Vagina (tissue), 2 donors: ENCODE measurements around the gene TMEM107. TPM values are rescaled to one million over a fixed set of nuclear protein-coding genes. Genes with fewer than 3 reads are reported as not detected.

Experiments
- DNase-seq, 2 donors: peaks; one replicate each; pipeline ENCODE4 v3.0.0-alpha.2; 2017; ENCODE audit errors: extremely low spot score in 2 of 2
- H3K27ac ChIP-seq: fragments of 200-600 bp; sonication (generic); one replicate; pipeline ENCODE4 v1.5.1; 2019
- H3K27me3 ChIP-seq: fragments of 200-600 bp; sonication (generic); one replicate; pipeline ENCODE4 v1.5.1; 2019
- H3K36me3 ChIP-seq, 2 donors: fragments of 200-600 bp; sonication (generic); one replicate each; pipeline ENCODE4 v1.5.1; 2017 to 2019
- H3K4me1 ChIP-seq: fragments of 200-600 bp; sonication (generic); one replicate; pipeline ENCODE4 v1.5.1; 2019
- H3K4me3 ChIP-seq, 2 donors: fragments of 200-600 bp; sonication (generic); 1 replicate in 1 of 2; 2 replicates in 1 of 2; pipeline ENCODE4 v1.5.1; 2016 to 2019
- H3K9me3 ChIP-seq: fragments of 200-600 bp; sonication (generic); one replicate; pipeline ENCODE4 v1.5.1; 2019
- CTCF ChIP-seq, 3 experiments: fragments of 450-650 bp in 2 of 3; fragments of 200-600 bp in 1 of 3; sonication (generic) in 1 of 3; IDR thresholded peaks; one replicate each; pipeline ENCODE4 v1.5.1; 2017 to 2019; ENCODE audit warnings: antibody characterized with exemption in 3 of 3, mild to moderate bottlenecking in 2 of 3, moderate library complexity in 2 of 3
- POLR2A ChIP-seq, 2 donors: fragments of 450-650 bp; IDR thresholded peaks; one replicate each; pipeline ENCODE4 v1.6.1; 2017; ENCODE audit warnings: antibody characterized with exemption in 2 of 2, mild to moderate bottlenecking in 2 of 2, moderate library complexity in 2 of 2
- POLR2AphosphoS5 ChIP-seq, 2 donors: sonication (generic); formaldehyde crosslinking; IDR thresholded peaks; one replicate each; pipeline ENCODE4 v1.9.0; 2017; ENCODE audit warnings: antibody characterized with exemption in 2 of 2, mild to moderate bottlenecking in 2 of 2, low read depth in 1 of 2; ENCODE audit not compliant: insufficient read depth in 1 of 2
- intact Hi-C: fragments of 100-400 bp; cut with DNase I; formaldehyde crosslinking; loops from one replicate; pipeline ENCODE4 v1.15.1; 2023
- total RNA-seq: library from RNA; depleted of rRNA; stranded (reverse); fragments of >200 nt; gene quantifications from one replicate; pipeline ENCODE4 v1.2.3, GENCODE V29; 2016

TMEM107 gene
- total RNA-seq, 1 donor from 2014 or later = 20.6 TPM

DNA sequence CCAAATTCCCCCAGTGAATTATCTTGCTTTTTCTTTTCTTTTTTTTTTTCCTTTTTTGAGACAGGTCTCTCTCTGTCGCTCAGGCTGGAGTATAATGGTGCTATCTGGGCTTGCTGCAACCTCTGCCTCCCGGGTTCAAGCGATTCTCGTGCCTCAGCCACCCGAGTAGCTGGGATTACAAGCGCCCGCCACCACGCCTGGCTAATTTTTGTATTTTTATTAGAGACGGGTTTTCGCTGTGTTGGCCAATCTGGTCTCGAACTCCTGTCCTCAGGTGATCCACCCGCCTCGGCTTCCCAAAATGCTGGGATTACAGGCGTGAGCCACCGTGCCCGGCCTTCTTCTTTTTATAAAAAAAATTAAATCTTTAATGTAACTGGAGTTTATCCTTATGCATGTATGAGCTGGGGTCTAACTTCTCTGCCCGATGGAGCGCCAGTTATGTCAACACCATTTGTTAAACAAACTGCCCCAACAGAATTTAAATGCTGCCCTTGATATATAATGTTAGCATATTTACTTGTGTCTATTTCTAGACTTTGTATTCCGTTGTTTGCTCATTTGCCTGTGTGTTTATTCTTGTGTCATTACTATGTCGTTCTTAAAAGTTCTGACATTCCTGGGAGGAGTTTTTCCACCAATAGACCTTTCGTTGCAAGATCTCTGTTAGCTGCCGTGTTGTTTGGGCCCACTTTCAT is 34.7 kb upstream of the TMEM107 start:
- peak overlapping the region; percentile 57 to 60 for H3K4me3 ChIP-seq
- peak overlapping the region; percentile 90 for H3K27ac ChIP-seq
- H3K36me3 ChIP-seq = no peaks in the 10 kb centered on the region
- H3K9me3 ChIP-seq = no peaks in the 10 kb centered on the region
- peaks cover 12% of the 10 kb centered on the region for H3K4me1 ChIP-seq
- intact Hi-C loops = no loop called here
- TF ChIP-seq POLR2AphosphoS5 (IDR thresholded peaks at IDR 0.05; ENCODE audit: insufficient read depth in 1 of 2, low read depth in 1 of 2) (peak in 1 of 2 donors; percentile 18), POLR2A (IDR thresholded peaks at IDR 0.05) (no peak), CTCF (IDR thresholded peaks at IDR 0.05) (no peak)
- H3K27me3 ChIP-seq = no peaks in the 10 kb centered on the region
- DNase-seq = no peak

GRCh38 chr17:8209907-8210760 is 34.0 kb upstream of the TMEM107 start, which contains the start of gene AURKB:
TSS of gene AURKB (minus strand) at chr17:8210575. CDS start at chr17:8210224, 351 bp downstream.
- TF ChIP-seq CTCF (IDR thresholded peaks at IDR 0.05) = no peak
- peak; percentile 67 to 92 for TF ChIP-seq POLR2AphosphoS5 (IDR thresholded peaks at IDR 0.05; ENCODE audit: insufficient read depth in 1 of 2, low read depth in 1 of 2)
- TF ChIP-seq POLR2A (IDR thresholded peaks at IDR 0.05) = no peak
- Histone ChIP-seq H3K9me3 (no peaks in the 10 kb centered on the region), H3K4me1 (peaks cover 12% of the 10 kb centered on the region), H3K27ac (peak within 1 kb of the TSS; percentile 90), H3K36me3 (no peaks in the 10 kb centered on the region), H3K4me3 (peak within 1 kb of the TSS; percentile 57 to 60), H3K27me3 (no peaks in the 10 kb centered on the region)
- intact Hi-C loops = no loop called here
- peak in 1 of 2 donors; percentile 93 for DNase-seq

- H3K27ac ChIP-seq = no peak overlapping the region
- no peak for TF ChIP-seq CTCF (IDR thresholded peaks at IDR 0.05)
- TF ChIP-seq POLR2AphosphoS5 (IDR thresholded peaks at IDR 0.05; ENCODE audit: insufficient read depth in 1 of 2, low read depth in 1 of 2) = no peak
- no peak for DNase-seq
- H3K4me1 ChIP-seq = peaks cover 12% of the 10 kb centered on the region
- H3K9me3 ChIP-seq = no peaks in the 10 kb centered on the region
- H3K36me3 ChIP-seq = no peaks in the 10 kb centered on the region
- H3K4me3 ChIP-seq = no peak overlapping the region
- no peaks in the 10 kb centered on the region for H3K27me3 ChIP-seq
- intact Hi-C loops = no loop called here
Measured at GRCh38 chr17:8206536-8206935, 30.4 kb upstream of the TMEM107 start.

DNA sequence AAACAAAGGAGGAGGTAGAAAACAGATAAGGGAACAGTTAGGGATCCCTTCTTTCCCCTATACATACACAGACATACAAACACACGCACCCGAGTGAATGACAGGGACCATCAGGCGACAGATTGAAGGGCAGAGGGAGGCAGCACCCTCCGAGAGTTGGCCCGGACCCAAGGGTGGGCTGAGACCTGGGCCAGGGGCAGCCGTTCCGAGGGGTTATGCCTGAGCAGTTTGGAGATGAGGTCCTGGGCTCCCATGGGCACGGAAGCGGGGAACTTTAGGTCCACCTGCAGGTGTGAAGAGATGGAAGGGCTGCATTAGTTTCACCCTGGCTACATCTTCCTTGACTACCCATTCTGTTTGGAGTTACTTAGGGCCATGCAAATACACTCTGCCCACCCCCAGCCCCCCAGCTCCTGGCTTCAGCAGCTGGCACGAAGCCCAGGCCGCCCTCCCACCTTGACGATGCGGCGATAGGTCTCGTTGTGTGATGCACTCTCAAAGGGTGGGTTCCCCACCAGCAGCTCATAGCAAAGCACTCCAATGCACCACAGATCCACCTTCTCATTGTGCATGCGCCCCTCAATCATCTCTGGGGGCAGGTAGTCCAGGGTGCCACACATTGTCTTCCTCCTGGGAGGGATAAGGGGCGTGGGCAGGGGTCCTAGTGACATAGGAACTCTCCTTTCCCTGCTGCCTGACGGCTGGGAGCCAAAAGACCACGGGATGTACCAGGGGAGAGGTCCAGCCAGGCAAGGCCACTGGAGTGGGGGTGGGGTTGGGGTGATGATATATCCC is 28.8 kb upstream of the TMEM107 start:
- TF ChIP-seq POLR2A (IDR thresholded peaks at IDR 0.05) (no peak), CTCF (IDR thresholded peaks at IDR 0.05) (no peak), POLR2AphosphoS5 (IDR thresholded peaks at IDR 0.05; ENCODE audit: insufficient read depth in 1 of 2, low read depth in 1 of 2) (no peak)
- Histone ChIP-seq H3K27me3 (no peaks in the 10 kb centered on the region), H3K9me3 (no peaks in the 10 kb centered on the region), H3K4me3 (no peak overlapping the region), H3K36me3 (no peaks in the 10 kb centered on the region), H3K4me1 (peaks cover 2% of the 10 kb centered on the region), H3K27ac (no peak overlapping the region)
- intact Hi-C loops = no loop called here
- no peak for DNase-seq
